Activated naive CD4-positive, alpha-beta T cell treated with anti-CD3 and anti-CD28 coated beads, Interleukin-2, amount 50 U/mL, for 16 hours (primary cell): ENCODE measurements around the gene NDE1.

Source experiments
- DNase-seq: peaks from one replicate; pipeline ENCODE4 v3.0.0-alpha.2; 2020

The NDE1 gene

DNA sequence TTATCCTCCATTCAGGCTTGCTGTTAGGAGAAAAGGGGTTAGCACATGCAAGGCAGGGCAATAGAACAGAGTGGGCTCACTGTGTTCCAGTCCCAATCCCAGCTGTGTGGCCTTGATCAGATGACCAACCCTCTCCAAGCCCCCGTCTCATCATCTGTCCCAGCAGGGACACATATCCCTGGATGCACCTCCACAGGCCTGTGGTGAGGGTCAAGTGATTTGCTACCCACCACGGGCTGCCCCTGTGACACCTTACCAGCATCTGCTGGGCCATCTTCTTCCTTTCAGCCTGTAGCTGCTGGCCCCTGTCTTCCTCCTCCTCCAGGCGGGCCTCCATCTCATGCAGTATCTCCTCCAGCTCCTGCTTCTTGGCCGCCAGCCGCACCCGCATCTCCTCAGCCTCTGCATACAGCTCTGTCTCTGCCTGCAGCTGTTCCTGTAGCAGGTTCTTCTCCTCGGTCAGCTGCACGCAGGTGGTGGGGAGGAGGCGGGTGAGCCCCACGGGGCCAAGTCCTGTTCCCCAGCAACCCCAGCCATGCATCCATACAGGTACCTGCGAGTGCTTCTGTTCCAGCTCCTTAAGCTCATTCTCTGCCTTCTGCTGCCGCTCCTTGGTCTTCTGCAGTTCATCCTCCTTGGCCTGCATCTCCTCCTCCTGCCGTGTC, 91.3 kb downstream of the NDE1 start:
- DNase-seq, result no peak

DNA sequence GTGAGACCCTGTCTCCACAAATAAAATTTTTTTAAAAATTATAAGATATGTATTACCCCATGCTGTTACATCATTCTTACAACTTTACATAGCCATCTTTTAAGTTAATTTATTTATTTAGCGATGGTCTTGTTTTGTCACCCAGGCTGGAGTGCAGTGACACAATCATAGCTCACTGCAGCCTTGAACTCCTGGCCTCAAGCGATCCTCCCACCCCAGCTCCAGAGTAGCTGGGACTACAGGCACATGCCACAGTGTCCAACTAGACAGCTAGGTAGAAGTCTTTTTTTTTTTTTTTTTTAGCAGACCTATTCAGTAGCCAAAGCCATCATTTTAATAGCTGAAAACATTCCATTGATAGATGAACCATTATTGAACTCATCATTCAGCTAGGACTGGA, 92.7 kb downstream of the NDE1 start:
- no peak for DNase-seq

DNA sequence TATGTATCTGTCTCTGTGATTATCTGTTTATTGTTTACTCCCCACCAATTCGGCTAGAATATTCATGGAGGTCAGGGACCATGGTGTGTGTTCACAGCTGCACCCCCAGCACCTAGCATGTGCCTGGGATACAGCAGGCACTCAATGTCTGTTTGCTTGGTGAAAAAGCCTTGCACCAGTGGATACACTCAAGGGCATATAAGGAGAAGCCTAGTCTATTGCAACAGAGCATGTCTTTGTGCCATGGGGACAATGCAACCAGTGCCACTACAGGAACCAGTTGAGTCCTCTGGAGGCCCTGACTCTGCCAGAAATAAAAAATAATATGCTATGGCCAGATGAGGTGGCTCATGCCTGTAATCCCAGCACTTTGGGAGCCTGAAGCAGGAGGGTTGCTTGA, 93.6 kb downstream of the NDE1 start:
- no peak for DNase-seq

DNA sequence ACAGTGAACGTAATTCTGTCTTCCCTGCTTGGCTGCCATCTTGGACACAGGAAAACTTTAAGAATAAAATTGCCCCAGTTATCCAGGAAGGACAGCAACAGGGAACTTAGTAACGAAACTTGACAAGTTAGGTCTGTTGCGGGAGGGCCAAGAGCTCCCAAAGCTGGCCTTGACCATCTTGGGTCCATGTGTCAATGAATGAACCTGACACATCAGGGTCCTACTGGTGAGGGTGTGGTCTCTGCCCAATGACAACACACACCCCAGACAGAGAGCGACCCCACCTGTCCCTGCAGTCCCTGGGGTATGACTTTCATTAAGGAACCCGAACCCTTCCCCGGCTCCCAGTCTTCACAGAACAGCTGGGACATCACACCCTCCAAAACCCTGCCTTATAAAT, 96.3 kb downstream of the NDE1 start:
- DNase-seq, result no peak

- no peak for DNase-seq
Observed at GRCh38 chr16:15747937-15748336, 97.9 kb downstream of the NDE1 start.

- no peak for DNase-seq
Observed at GRCh38 chr16:15748654-15749053, 98.6 kb downstream of the NDE1 start.

DNA sequence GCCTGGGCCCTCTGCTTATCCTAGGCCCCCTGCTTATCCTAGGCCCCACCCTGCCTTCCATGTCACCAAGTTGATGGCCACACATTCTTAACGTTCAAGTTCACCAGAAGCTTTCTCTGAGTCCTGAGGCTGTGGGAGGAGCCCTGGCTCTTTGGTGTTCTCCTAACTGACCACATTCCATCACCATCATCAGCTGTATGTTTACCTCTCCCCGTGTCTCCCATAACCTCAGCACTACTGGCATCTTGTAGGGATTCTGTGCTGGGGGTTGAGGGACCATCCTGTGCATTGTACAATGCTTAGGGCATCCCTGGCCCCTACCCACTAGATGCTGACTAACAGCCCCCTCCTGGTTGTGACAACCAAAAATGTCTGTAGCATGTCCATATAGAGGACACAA, 99.3 kb downstream of the NDE1 start:
- DNase-seq, result no peak

DNA sequence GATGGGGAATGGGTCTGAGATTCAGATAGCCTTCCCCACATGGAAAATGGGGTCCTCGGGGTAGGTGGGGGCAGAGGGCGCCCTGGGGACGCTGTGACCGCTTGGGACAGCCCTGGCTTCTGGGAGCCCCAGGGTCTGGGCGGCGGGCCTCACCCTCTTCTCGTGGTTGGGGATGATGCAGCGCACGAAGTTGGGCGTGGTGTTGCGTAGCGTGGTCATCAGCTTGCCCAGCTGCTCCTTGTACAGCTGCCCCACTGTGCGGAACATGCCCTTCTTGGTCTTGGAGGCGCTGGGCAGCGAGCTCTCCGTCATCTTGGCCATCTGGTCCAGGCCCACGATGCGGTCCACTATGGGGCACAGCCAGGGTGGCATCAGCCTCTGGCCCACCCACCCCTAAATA, 99.9 kb downstream of the NDE1 start:
- no peak for DNase-seq

GRCh38 chr16:15751940-15752339, 101.9 kb downstream of the NDE1 start:
- DNase-seq, result no peak

DNA sequence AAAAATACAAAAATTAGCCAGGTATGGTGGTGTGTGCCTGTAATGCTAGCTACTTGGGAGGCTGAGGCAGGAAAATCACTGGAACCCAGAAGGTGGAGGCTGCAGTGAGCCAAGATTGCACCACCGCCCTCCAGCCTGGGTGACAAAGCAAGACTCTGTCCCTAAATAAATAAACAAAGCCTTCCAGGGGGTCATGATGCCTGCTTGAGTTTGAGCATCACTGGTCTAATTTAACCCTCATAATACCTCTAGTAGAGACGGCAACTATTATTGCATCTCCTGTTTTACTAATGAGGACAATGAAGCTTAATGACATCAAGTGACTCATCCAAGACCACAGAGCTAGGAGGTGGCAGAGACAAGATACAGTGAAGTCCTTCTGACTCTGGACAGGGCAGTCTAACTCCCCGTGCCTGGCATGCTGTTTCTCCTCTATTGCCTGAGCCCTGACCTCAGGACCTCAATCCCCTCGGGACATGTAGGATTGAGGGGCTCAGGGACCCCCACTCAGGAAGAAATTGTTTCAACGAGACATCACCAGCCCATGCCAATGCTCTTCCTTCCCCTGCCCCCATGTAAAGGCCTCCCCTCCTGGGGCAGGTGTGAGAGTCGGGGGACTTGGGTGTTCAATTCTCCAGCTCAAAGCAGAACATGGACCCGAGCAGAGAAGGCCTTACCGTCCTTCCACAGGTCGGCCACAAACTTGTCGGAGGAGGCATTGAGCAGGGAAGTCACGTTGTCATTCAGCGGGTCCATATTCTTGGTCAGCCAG, 102.9 kb downstream of the NDE1 start:
- no peak for DNase-seq

GRCh38 chr16:15754821-15755534, 104.9 kb downstream of the NDE1 start:
- no peak for DNase-seq

DNA sequence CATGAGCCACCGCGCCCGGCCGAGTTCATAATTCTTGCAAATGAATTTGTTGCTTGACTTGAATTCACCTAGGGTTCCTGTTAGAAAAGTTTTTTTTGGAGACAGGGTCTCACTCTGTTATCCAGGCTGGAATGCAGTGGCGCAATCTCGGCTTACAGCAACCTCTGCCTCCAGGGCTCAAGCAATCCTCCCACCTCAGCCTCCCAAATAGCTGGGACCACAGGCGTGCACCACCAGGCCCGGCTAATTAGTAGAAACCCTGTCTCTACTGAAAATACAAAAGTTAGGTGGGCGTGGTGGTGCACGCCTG, 107.0 kb downstream of the NDE1 start:
- no peak for DNase-seq

DNA sequence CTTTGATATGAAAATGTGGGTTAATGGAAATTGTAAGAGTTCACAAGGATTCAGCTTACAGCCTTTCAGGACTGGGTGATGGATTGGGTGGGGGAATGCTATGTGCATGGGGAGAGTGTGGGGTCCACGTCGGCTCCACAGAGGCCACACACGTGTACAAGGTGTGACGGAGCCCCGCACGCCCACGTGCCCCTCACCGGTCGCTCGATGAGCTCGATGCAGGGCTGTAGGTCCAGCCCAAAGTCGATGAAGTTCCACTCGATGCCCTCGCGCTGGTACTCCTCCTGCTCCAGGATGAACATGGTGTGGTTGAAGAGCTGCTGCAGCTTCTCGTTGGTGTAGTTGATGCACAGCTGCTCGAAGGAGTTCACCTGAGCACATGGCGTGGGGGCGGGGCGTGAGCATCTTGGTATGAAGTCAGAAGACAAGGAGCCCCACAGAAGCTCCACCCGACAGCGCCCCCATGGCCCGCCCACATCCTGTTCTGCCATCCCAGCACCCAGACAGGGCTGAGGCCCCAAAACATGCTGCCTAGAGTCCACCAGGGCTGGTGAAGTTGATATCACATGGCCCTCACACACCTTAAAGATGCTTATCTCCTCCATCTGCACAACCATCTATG, 107.7 kb downstream of the NDE1 start:
- peak; percentile 17 for DNase-seq

DNA sequence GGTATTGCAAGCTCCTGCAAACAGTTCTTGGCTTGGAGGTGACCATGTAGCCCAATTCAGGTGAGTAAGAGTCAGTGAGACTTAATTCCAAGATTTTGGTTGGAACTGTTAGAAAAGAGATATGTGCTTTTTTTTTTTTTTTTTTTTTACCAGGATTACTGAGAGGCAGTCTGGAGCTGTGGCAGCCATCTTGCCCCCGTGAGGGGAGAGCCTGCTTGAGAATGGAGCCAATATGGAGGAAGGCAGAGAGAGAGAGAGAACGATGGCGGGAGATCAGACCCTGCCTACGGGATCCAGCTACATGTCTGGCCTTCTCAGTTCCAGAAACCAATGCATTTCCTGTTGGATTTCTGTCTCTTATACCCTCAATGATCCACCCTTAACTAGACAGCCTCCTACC, 109.0 kb downstream of the NDE1 start:
- DNase-seq, result no peak

DNA sequence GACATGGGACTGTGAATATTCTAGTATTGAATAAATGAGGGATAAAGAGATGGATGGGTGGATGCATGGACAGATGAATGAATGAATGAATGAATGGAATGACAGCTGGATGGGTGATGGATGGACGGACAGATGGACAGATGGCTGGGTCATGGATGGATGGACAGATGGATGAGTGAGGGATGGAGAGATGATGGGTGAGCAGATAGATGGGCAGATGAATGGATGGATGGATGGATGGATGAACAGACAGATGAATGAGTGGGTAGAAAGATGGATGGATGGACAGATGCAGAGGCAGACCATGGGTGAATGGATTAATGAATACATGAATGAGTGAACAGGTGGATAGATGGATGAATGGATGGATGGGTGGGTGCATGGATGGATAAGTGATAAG, 110.1 kb downstream of the NDE1 start:
- no peak for DNase-seq

GRCh38 chr16:15764112-15764511, 114.1 kb downstream of the NDE1 start:
- DNase-seq, result no peak

GRCh38 chr16:15765116-15765515, 115.1 kb downstream of the NDE1 start:
- no peak for DNase-seq

DNA sequence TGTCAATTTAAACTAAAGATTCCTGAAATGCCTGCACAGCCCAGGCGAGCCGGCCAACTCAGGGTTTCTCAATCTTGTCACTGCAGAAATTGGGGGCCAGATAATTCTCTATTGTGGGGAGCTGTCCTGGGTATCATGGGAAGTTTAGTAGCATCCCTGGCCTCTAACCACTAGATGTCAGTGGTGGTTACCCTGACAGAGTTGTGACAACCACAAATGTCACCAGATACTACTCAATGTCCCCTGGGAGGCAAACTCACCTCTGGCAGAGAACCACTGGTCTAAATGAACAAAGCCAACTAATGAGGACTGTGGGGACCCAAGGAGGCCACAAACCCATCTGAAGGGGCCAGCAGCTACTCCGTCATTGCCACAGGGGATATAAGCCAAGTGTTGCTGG, 115.8 kb downstream of the NDE1 start:
- DNase-seq, result no peak

DNA sequence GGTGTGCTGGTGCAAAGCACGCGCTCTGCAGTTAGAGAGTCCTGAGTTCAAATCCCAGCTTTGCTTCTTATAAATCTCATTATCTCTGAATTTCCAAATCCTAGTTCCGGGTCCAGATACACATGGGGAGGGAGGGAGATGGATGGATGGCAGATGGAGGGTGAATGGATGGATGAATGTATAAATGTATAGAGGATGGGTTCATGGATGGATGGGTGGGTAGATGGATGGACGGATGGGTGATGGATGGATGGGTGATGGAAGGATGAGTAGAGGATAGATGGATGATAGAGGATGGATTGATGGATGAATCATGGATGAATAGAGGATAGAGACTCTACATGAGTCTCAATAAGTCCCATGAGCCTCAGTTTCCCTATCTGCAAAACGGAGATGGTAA, 116.9 kb downstream of the NDE1 start:
- DNase-seq, result no peak

- no peak for DNase-seq
Observed at GRCh38 chr16:15768201-15768600, 118.2 kb downstream of the NDE1 start.

DNA sequence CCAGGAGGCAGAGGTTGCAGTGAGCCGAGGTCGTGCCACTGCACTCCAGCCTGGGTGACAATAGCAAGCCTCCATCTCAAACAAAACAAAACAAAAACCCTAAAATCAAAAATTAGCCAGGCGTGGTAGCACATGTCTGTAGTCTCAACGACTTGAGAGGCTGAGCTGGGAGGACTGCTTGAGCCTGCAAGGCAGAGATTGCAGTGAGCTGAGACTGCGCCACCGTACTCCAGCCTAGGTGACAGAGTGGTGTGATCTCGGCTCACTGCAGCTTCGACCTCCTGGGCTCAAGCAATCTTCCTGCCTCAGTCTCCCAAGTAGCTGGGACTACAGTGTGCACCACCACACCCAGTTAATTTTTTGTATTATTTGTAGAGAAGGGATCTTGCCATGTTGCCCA, 119.2 kb downstream of the NDE1 start:
- DNase-seq, result no peak

- DNase-seq, result no peak
Observed at GRCh38 chr16:15770107-15770506, 120.1 kb downstream of the NDE1 start.

DNA sequence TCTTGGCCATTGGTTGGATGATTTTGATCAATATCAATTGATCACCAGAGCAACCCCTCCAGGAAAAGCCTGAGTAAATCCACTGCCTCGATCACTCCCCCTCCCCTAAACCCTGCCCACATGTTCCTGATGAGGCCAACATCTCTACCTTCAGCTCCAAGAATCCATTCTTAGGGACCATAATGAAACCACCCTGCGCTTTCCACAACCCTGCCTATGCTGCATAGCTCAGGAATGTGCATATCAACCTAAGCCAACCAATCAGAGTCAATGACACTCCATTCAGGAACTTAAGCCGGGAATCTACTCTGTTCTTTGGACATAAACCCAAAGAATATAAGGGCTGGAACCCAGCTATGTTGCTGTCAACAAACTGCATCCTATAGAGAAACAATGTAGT, 120.5 kb downstream of the NDE1 start:
- no peak for DNase-seq

GRCh38 chr16:15771694-15772093, 121.6 kb downstream of the NDE1 start:
- no peak for DNase-seq
